ENCODE measurements around the gene TENM3. TPM values are rescaled to one million over a fixed set of nuclear protein-coding genes. Genes with fewer than 3 reads are reported as not detected.

Gene TENM3
- total and polyA plus RNA-seq, 10 of the 15 experiments (the other 5 are each of a cell fraction or from before 2014, with no cell fraction given) = 0.01 to 1.7 (median 0.08) TPM; not detected in 2

- H4K20me1 ChIP-seq (ENCODE audit: control insufficient read depth, insufficient read depth) = no peaks in the 10 kb centered on the region
- H3K9me3 ChIP-seq (replicated peaks; ENCODE audit: control insufficient read depth, insufficient read depth, low read length) = no peaks in the 10 kb centered on the region
- intact Hi-C loops (cut with micrococcal nuclease; ENCODE audit: unreplicated experiment) = no loop called here
- H3K4me2 ChIP-seq (ENCODE audit: control insufficient read depth, insufficient read depth) = no peak overlapping the region
- no peaks in the 10 kb centered on the region for H3K27me3 ChIP-seq (replicated peaks in 1 of 2; ENCODE audit: control insufficient read depth in 2 of 2, insufficient read depth in 2 of 2, low read length in 1 of 2)
- BruUV-seq (replicated peaks) = no TSS peak
- WGBS (ENCODE audit: insufficient coverage, insufficient replicate concordance, low lambda C conversion rate, missing lambda C conversion rate) = 0% methylated on average over 1 of the region's 1 CpG
- no peak for ATAC-seq
- RAD21 ChIA-PET (ENCODE audit: unreplicated experiment) = no interaction called here
- POLR2A ChIA-PET = no interaction called here
- no peaks in the 10 kb centered on the region for H3K36me3 ChIP-seq (ENCODE audit: control insufficient read depth in 2 of 2, insufficient read depth in 2 of 2, low read length in 1 of 2)
- H3K79me2 ChIP-seq (ENCODE audit: control insufficient read depth, insufficient read depth, low read length) = no peaks in the 10 kb centered on the region
- no peak overlapping the region for H3K4me3 ChIP-seq
- in situ Hi-C loops (cut with MboI) = no loop called here
- no peak for DNase-seq (ENCODE audit: low read depth, low spot score)
- H2AFZ ChIP-seq (ENCODE audit: control insufficient read depth, low read depth, low read length) = no peak overlapping the region
- SMC1A ChIA-PET (ENCODE audit: uncharacterized antibody, unreplicated experiment) = no interaction called here
- H3K4me1 ChIP-seq (ENCODE audit: control insufficient read depth, insufficient read depth, low read length) = no peaks in the 10 kb centered on the region
- H3K9ac ChIP-seq (ENCODE audit: control insufficient read depth, insufficient read depth, low read length) = no peak overlapping the region
- FAIRE-seq = no peak
- CTCF ChIA-PET = interaction anchor here (0.6 kb wide), 1 partner anchor 41 kb away, joined by 3 read pairs; no protein-coding TSS in a partner anchor
- no peak overlapping the region for H3K27ac ChIP-seq (ENCODE audit: control insufficient read depth, insufficient read depth)
- no peak for TF ChIP-seq GATAD2B (conservative IDR thresholded peaks at IDR 0.05; ENCODE audit: low read depth)
- no peak for TF ChIP-seq CHD1 (IDR thresholded peaks at IDR 0.05; ENCODE audit: low read depth, low read length)
- TF ChIP-seq RELA (IDR thresholded peaks at IDR 0.05; ENCODE audit: borderline replicate concordance, partially characterized antibody) = no peak
- TF ChIP-seq USF2 (IDR thresholded peaks at IDR 0.05; ENCODE audit: borderline replicate concordance, low read depth, low read length) = no peak
- TF ChIP-seq TARDBP (IDR thresholded peaks at IDR 0.05; ENCODE audit: borderline replicate concordance) = no peak
- no peak for TF ChIP-seq TBL1XR1 (IDR thresholded peaks at IDR 0.05; ENCODE audit: low read depth, low read length)
- no peak for TF ChIP-seq TCF7 (IDR thresholded peaks at IDR 0.05; ENCODE audit: borderline replicate concordance)
- no peak for TF ChIP-seq STAT1 (conservative IDR thresholded peaks at IDR 0.05)
- no peak for TF ChIP-seq NFXL1 (IDR thresholded peaks at IDR 0.05; ENCODE audit: borderline replicate concordance)
- no peak for TF ChIP-seq SMAD5 (IDR thresholded peaks at IDR 0.05; ENCODE audit: low read depth)
- no peak for TF ChIP-seq HDAC2 (IDR thresholded peaks at IDR 0.05)
- TF ChIP-seq NR2C2 (IDR thresholded peaks at IDR 0.05; ENCODE audit: borderline replicate concordance, control insufficient read depth, insufficient read length, low read depth) = no peak
- no peak for TF ChIP-seq REST (IDR thresholded peaks at IDR 0.05; ENCODE audit: low read depth, low read length)
Observed at GRCh38 chr4:182704077-182704476, 460.9 kb downstream of the TENM3 start.

Measured in GM12878 (cell line).